SJCRH30 (cell line): Measurements from ENCODE around the gene C9. TPM values are rescaled to one million over a fixed set of nuclear protein-coding genes. Genes with fewer than 3 reads are reported as not detected.
"Not testable (repeated sequence)": the region's sequence is repeated elsewhere in the genome, so short reads cannot be mapped to it uniquely, and the experiment has no call there.

Source experiments
- DNase-seq, 2 experiments: peaks; one replicate each; pipeline ENCODE4 v3.0.0-alpha.2; 2015 to 2020
- H3K27ac ChIP-seq: fragments of 250-450 bp; sonication (Bioruptor Pico); 2 replicates; pipeline ENCODE4 v1.5.1; 2020; ENCODE audit warnings: mild to moderate bottlenecking, moderate library complexity
- H3K27me3 ChIP-seq: fragments of 250-450 bp; sonication (Bioruptor Pico); 2 replicates; pipeline ENCODE4 v1.5.1; 2020; ENCODE audit warnings: mild to moderate bottlenecking, moderate library complexity
- H3K36me3 ChIP-seq: fragments of 250-450 bp; sonication (Bioruptor Pico); 2 replicates; pipeline ENCODE4 v1.5.1; 2020; ENCODE audit warnings: mild to moderate bottlenecking, moderate library complexity
- H3K4me1 ChIP-seq: fragments of 250-450 bp; sonication (Bioruptor Pico); 2 replicates; pipeline ENCODE4 v1.5.1; 2020; ENCODE audit warnings: mild to moderate bottlenecking, moderate library complexity
- H3K4me3 ChIP-seq: fragments of 250-450 bp; sonication (Bioruptor Pico); 2 replicates; pipeline ENCODE4 v1.5.1; 2020; ENCODE audit warnings: mild to moderate bottlenecking, moderate library complexity
- H3K9me3 ChIP-seq: fragments of 250-450 bp; sonication (Bioruptor Pico); replicated peaks from 2 replicates; pipeline ENCODE4 v1.5.1; 2020; ENCODE audit warnings: mild to moderate bottlenecking, moderate library complexity
- total RNA-seq: library from RNA; depleted of rRNA; stranded (reverse); fragments of >200 nt; shearing (Covaris generic); gene quantifications from 2 replicates; pipeline ENCODE4 v1.2.3, GENCODE V29; 2014; rRNA removed

Gene C9
- total RNA-seq, 1 experiment from 2014 or later, result not detected

DNA sequence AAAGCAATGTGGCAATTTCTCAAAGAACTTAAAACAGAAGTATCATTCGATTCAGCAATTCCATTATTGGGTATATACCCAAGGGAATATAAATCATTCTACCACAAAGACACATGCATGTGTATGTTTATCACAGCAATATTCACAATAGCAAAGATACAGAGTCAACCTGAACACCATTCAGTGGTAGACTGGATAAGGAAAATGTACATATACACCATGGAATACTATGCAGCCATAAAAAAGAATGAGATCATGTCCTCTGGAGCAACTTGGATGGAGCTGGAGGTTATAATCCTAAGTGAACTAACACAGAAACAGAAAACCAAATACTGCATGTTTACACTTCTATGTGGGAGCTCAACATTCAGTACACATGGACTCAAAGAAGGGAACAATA is 123.5 kb downstream of the C9 start:
- no peak for DNase-seq
- no peak overlapping the region for H3K4me3 ChIP-seq
- no peaks in the 10 kb centered on the region for H3K36me3 ChIP-seq
- H3K27ac ChIP-seq, result no peak overlapping the region
- no peaks in the 10 kb centered on the region; the same call in 1 of the 2 replicates for H3K27me3 ChIP-seq
- H3K4me1 ChIP-seq, result no peaks in the 10 kb centered on the region
- no peaks in the 10 kb centered on the region for H3K9me3 ChIP-seq

- Histone ChIP-seq H3K27me3 (no peaks in the 10 kb centered on the region; the same call in 1 of the 2 replicates), H3K9me3 (no peaks in the 10 kb centered on the region), H3K36me3 (no peaks in the 10 kb centered on the region), H3K27ac (no peak overlapping the region), H3K4me3 (no peak overlapping the region), H3K4me1 (no peaks in the 10 kb centered on the region)
- no peak for DNase-seq
Observed at GRCh38 chr5:39238366-39239105, 125.8 kb downstream of the C9 start.

DNA sequence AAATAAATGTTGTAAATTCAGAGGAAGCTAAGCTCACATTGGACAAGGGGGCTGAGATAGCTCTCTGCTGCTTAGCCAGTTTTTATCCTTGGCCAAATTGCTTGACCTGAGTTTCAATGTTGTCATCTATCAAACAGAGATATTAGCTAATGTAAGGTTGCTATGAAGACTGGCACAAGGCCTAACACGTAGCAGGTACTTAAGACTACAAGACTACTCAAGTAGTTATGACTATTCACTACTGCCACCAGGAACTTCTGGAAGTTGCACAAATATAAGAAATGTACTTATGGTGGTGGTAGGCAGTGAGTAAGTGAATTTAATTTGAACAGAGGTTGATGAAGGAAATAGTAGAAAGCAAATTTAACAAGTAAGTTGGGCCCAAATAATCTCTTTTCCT is 127.6 kb downstream of the C9 start:
- H3K4me1 ChIP-seq, result no peaks in the 10 kb centered on the region
- H3K36me3 ChIP-seq, result no peaks in the 10 kb centered on the region
- no peak overlapping the region for H3K27ac ChIP-seq
- H3K27me3 ChIP-seq, result no peaks in the 10 kb centered on the region; the same call in 1 of the 2 replicates
- no peaks in the 10 kb centered on the region for H3K9me3 ChIP-seq
- no peak overlapping the region for H3K4me3 ChIP-seq
- DNase-seq, result no peak

DNA sequence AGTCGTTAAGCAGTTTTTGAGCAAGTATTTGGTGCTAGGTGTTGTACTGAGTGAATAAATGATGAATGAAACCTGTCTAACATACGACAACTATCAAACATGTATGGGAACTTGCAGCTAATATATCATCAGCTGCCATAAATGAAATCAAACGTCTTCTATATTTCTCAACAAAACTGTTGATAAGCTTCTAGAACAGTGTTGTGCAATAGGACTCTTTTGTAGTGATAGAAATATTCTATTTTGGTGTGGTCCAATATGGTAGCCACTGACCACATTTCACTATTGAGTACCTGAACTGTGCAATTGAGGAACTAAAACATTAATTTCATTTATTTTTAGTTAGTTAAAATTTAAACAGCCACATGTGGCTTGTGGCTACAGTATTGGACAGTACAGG is 128.6 kb downstream of the C9 start:
- no peak for DNase-seq
- Histone ChIP-seq H3K27ac (no peak overlapping the region), H3K36me3 (no peaks in the 10 kb centered on the region), H3K27me3 (no peaks in the 10 kb centered on the region; the same call in 1 of the 2 replicates), H3K4me3 (no peak overlapping the region), H3K4me1 (no peaks in the 10 kb centered on the region), H3K9me3 (no peaks in the 10 kb centered on the region)

GRCh38 chr5:39234494-39234893 is 129.8 kb downstream of the C9 start:
- H3K27ac ChIP-seq, H3K36me3 ChIP-seq, H3K4me1 ChIP-seq, DNase-seq, H3K27me3 ChIP-seq, H3K9me3 ChIP-seq, H3K4me3 ChIP-seq: not testable (repeated sequence)

Other genes starting within 250 kb of the C9 start
- 0.05 TPM in 1 of 2 replicates, not detected in the other for gene FYB1, start 144.9 kb downstream of the C9 start, total RNA-seq
- 18.4 and 19.1 TPM in 2 replicates for gene DAB2, start 60.5 kb upstream of the C9 start, total RNA-seq